Gastrocnemius medialis (tissue), 4 donors: ENCODE data around the gene KRTAP5-7.

Experiments
- POLR2A ChIP-seq, 2 donors: fragments of 450-650 bp; IDR thresholded peaks; one replicate each; pipeline ENCODE4 v1.6.1; 2017; ENCODE audit warnings: antibody characterized with exemption in 2 of 2, mild to moderate bottlenecking in 2 of 2, moderate library complexity in 2 of 2
- TF ChIP-seq, protein P1 (sequence below), 5 experiments: fragments of 450-650 bp in 3 of 5; fragments of 200-600 bp in 2 of 5; sonication (generic) in 2 of 5; IDR thresholded peaks in 4 of 5; conservative IDR thresholded peaks in 1 of 5; 1 replicate in 4 of 5; 2 replicates in 1 of 5; pipeline ENCODE4 v1.5.1; 2016 to 2019; ENCODE audit warnings: antibody characterized with exemption in 5 of 5, mild to moderate bottlenecking in 3 of 5, moderate library complexity in 3 of 5

GRCh38 chr11:71548120-71548519 is 21.1 kb downstream of the KRTAP5-7 start, which contains the start of gene KRTAP5-9:
- TF ChIP-seq POLR2A (IDR thresholded peaks at IDR 0.05), result no peak
- TF ChIP-seq, protein P1, sequence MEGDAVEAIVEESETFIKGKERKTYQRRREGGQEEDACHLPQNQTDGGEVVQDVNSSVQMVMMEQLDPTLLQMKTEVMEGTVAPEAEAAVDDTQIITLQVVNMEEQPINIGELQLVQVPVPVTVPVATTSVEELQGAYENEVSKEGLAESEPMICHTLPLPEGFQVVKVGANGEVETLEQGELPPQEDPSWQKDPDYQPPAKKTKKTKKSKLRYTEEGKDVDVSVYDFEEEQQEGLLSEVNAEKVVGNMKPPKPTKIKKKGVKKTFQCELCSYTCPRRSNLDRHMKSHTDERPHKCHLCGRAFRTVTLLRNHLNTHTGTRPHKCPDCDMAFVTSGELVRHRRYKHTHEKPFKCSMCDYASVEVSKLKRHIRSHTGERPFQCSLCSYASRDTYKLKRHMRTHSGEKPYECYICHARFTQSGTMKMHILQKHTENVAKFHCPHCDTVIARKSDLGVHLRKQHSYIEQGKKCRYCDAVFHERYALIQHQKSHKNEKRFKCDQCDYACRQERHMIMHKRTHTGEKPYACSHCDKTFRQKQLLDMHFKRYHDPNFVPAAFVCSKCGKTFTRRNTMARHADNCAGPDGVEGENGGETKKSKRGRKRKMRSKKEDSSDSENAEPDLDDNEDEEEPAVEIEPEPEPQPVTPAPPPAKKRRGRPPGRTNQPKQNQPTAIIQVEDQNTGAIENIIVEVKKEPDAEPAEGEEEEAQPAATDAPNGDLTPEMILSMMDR (IDR thresholded peaks at IDR 0.05 in 4 of 5, conservative IDR thresholded peaks at IDR 0.05 in 1 of 5), result no peak
